AG04450 (cell line): Measurements from ENCODE around the gene NCOA4. TPM values are rescaled to one million over a fixed set of nuclear protein-coding genes. Genes with fewer than 3 reads are reported as not detected.

Source experiments
- CTCF ChIA-PET: fragments of 300-600, 350-600 bp; formaldehyde crosslinking; extraction: SDS; loops from one replicate; lab custom pipeline; 2022; ENCODE audit warnings: antibody characterized with exemption, inconsistent platforms; lab: Charles Lee
- POLR2A ChIA-PET: fragments of 350-600 bp; formaldehyde crosslinking; extraction: SDS; loops from one replicate; lab custom pipeline; 2021; ENCODE audit warnings: antibody characterized with exemption, inconsistent platforms; lab: Yijun Ruan, JAX
- DNase-seq: peaks from one replicate; pipeline ENCODE4 v3.0.0-alpha.2; 2011; ENCODE audit warnings: low read depth, low spot score
- H3K27ac ChIP-seq: one replicate; pipeline ENCODE4 v1.5.1; 2012; ENCODE audit warnings: low read depth, low read length, control low read depth
- H3K27me3 ChIP-seq: one replicate; pipeline ENCODE4 v1.6.0; 2012; ENCODE audit warnings: low read length; ENCODE audit not compliant: control insufficient read depth, insufficient read depth
- H3K4me3 ChIP-seq: 2 replicates; pipeline ENCODE4 v1.5.1; 2011; ENCODE audit warnings: mild to moderate bottlenecking, low read depth, low read length, control low read depth
- H3K9me3 ChIP-seq: 2 replicates; pipeline ENCODE4 v1.5.1; 2012; ENCODE audit warnings: low read length; ENCODE audit not compliant: control insufficient read depth, insufficient read depth
- polyA plus RNA-seq: library from polyadenylated mRNA; depleted of rRNA; stranded (reverse); fragments of >200 nt; gene quantifications from 2 replicates; pipeline ENCODE4 v1.2.3, GENCODE V29; 2011
- TF ChIP-seq, protein P1 (sequence below): IDR thresholded peaks from 2 replicates; pipeline ENCODE4 v1.5.1; 2011; ENCODE audit warnings: low read depth, low read length, control low read depth, inconsistent platforms

The NCOA4 gene
- polyA plus RNA-seq, 1 experiment, result 171 TPM

DNA sequence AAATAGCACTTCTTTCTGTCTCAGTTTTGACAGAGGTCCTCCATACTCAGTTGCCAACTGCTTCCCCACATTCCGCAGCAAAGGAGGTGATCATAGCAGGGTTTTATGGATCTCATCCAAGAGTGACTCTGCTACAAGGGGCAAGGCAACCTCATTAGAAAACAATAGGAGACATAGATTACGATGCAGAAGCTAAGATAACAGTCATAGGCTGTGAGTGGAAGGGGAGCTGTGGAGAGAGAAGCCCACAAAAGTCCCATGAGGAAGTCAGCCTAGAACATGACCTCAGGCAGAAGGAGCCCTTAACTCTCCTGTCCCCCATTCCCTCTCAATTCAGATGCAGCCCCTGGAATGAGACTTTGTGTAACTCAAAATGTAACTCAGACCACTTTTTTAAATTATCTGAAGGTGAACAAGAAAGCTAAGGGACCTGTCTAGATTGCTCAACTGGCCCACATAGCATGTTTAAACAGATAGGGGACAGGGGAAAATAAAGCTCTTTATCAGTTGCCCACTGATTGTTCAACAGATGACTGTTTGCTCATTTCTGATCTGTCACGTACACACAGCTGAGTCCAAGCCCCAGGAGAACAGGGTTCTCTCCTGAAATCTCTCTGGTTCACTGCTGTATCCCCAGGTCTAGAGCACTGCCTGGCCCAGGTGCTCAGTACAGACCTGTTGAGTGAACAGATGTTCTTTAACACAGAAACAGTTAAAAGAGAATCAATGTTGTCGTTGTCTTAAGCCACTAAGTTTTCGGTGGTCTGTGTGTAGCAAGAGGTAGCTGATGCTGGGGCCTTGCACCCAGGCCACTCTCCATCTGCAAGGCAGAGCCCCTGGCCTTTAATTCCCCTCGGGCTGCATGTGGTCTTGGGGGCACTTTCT lies 1.5 kb upstream of the NCOA4 start:
- DNase-seq, result no peak
- TF ChIP-seq, protein P1, sequence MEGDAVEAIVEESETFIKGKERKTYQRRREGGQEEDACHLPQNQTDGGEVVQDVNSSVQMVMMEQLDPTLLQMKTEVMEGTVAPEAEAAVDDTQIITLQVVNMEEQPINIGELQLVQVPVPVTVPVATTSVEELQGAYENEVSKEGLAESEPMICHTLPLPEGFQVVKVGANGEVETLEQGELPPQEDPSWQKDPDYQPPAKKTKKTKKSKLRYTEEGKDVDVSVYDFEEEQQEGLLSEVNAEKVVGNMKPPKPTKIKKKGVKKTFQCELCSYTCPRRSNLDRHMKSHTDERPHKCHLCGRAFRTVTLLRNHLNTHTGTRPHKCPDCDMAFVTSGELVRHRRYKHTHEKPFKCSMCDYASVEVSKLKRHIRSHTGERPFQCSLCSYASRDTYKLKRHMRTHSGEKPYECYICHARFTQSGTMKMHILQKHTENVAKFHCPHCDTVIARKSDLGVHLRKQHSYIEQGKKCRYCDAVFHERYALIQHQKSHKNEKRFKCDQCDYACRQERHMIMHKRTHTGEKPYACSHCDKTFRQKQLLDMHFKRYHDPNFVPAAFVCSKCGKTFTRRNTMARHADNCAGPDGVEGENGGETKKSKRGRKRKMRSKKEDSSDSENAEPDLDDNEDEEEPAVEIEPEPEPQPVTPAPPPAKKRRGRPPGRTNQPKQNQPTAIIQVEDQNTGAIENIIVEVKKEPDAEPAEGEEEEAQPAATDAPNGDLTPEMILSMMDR, result no peak
- no peak overlapping the region for H3K4me3 ChIP-seq
- ChIA-PET CTCF (interaction anchor here (0.7 kb wide), 1 partner anchor 193 kb away, joined by 4 read pairs; no protein-coding TSS in a partner anchor), POLR2A (interaction anchor here (0.6 kb wide), 1 partner anchor 30 kb away, joined by 3 read pairs; no protein-coding TSS in a partner anchor)
- H3K27me3 ChIP-seq, result no peaks in the 10 kb centered on the region
- H3K9me3 ChIP-seq, result peaks cover 5% of the 10 kb centered on the region; the same call in 1 of the 2 replicates
- no peak overlapping the region for H3K27ac ChIP-seq

DNA sequence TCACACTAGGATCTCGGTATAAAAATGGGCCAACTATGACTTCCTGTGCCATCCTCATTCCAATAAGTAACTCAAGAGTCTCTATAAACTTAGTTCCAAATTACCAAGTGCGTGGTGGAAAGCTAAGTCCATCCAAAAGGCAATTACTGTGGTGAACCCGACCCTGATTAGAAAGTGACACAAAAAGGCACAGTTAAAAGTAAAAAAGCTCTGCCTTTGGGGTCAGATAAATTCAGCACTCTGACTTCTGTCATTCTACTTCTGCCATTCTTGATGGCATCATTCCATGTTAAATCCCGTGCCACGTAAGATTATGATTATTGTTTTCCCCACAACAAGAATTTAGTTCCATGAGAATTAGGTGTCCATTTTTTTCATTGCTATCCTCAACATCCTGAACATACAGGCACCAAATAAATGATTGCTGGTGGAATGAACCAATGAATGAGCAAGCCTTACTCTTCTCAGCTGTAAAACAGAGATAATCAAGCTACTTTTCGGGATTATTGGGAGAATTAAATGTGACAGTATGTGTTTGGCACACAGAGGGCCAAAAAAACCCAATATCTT lies 877 bp downstream of the NCOA4 start:
- Histone ChIP-seq H3K27ac (no peak overlapping the region), H3K4me3 (peak overlapping the region; percentile 72), H3K27me3 (no peaks in the 10 kb centered on the region), H3K9me3 (peaks cover 5% of the 10 kb centered on the region; the same call in 1 of the 2 replicates)
- DNase-seq, result no peak
- TF ChIP-seq, protein P1, result no peak
- POLR2A ChIA-PET, result interaction anchor here (0.8 to 0.9 kb wide), 2 partner anchors 8 to 26 kb away, joined by 3 to 5 read pairs; no protein-coding TSS in a partner anchor
- CTCF ChIA-PET, result interaction anchor here (0.6 to 2.2 kb wide), 7 partner anchors 12 to 47 kb away, joined by 3 to 9 read pairs (median 5); no protein-coding TSS in a partner anchor

DNA sequence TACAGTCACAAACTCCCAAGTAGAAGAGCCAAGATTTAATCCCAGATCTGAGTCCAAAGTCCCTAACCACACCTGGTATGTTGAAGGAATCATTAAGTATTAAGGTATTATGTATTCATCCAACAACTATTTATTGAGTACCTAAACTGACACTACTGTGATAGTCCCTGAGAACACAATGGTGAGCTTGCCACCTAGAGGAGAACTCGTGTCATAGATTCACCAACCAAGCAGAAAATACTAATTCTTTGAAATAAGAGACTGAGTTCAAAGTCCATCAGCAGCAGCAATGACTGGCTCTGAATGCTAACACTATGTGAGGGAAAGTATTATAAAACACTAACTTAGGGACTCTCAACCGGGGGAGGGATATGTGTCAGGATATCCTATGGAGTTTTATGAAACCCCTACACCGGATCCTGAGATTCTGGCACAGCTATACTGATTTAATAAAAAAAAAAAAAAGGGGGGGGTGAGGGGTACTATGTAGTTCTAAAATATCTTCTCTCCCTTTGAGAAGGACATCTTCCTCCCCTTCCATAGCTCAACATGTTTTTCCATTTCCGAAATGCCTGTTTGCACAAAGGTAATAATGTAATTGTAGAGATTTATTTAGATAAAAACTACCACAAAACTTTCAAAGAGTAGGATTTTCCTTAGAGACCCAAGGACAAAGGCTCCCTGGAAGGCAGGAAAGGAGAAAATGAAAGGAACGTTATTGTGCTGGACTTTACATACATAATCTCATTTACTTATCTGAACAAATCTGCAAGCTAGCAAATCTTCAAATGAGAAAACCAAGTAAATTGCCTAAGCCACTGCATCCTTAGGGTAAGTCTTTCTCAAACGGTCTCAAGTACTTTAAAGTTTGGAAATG lies 1.6 kb downstream of the NCOA4 start:
- POLR2A ChIA-PET, result interaction anchor here (0.9 kb wide), 1 partner anchor 25 kb away, joined by 5 read pairs; no protein-coding TSS in a partner anchor

DNA sequence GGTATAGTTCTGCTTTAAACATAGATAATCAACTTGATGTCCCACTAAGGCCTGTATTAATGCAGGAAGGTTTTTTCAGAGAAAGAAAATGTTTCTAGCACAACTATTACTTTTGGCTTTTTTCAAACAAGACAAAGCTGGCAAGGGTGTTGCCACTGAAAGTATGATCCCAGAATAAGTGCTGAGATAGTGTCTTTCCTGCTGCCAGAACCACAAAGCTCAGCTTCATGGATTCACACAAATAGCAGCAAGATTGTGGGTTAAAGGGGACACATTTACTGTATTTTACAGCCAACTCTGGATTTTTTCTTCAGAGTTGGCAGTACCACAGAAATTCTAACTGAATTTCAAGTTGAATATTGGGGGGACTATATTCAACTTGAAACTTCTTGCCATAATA lies 4.3 kb downstream of the NCOA4 start:
- Histone ChIP-seq H3K9me3 (peaks cover 3% of the 10 kb centered on the region; the same call in 1 of the 2 replicates), H3K27ac (no peak overlapping the region), H3K4me3 (no peak overlapping the region), H3K27me3 (no peaks in the 10 kb centered on the region)
- ChIA-PET CTCF (interaction anchor here (2.0 kb wide), 1 partner anchor 8 kb away, joined by 6 read pairs; no protein-coding TSS in a partner anchor), POLR2A (no interaction called here)
- TF ChIP-seq, protein P1, result no peak
- no peak for DNase-seq

More for the DNA sequence above, 1.6 kb downstream of the NCOA4 start:
- H3K4me3 ChIP-seq, result peak overlapping the region; percentile 72
- H3K27ac ChIP-seq, result no peak overlapping the region
- CTCF ChIA-PET, result interaction anchor here (0.5 to 2.2 kb wide), 9 partner anchors 12 to 46 kb away, joined by 3 to 9 read pairs (median 7); no protein-coding TSS in a partner anchor
- peak; percentile 51 for DNase-seq
- peaks cover 5% of the 10 kb centered on the region; the same call in 1 of the 2 replicates for H3K9me3 ChIP-seq
- TF ChIP-seq, protein P1, result peak; percentile 75
- no peaks in the 10 kb centered on the region for H3K27me3 ChIP-seq
